ENCODE data around the gene ZFAND3.
"Not testable (repeated sequence)": the region's sequence is repeated elsewhere in the genome, so short reads cannot be mapped to it uniquely, and the experiment has no call there.

ZFAND3 gene

DNA sequence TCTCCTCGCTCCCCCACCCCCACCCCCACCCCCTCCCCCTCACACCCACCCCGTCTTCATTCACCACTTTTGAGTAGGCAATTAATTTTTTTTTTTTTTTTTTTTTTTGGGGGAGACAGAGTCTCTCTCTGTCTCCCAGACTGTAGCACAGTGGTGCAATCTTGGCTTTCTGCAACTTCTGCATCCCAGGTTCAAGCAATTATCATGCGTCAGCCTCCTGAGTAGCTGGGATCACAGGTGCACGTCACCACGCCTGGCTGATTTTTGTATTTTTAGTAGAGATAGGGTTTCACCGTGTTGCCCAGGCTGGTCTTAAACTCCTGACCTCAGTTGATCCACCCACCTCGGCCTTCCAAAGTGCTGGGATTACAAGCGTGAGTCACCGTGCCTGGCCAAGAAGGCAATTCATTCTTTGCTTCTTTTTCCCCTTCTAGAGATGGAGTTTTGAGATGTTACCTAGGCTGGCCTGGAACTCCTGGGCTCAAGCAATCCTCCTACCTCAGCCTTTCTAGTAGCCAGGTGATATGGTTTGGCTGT, 230.4 kb downstream of the ZFAND3 start:
- DNase-seq (ENCODE audit: low read depth in 2 of 2) = not testable (repeated sequence)

DNA sequence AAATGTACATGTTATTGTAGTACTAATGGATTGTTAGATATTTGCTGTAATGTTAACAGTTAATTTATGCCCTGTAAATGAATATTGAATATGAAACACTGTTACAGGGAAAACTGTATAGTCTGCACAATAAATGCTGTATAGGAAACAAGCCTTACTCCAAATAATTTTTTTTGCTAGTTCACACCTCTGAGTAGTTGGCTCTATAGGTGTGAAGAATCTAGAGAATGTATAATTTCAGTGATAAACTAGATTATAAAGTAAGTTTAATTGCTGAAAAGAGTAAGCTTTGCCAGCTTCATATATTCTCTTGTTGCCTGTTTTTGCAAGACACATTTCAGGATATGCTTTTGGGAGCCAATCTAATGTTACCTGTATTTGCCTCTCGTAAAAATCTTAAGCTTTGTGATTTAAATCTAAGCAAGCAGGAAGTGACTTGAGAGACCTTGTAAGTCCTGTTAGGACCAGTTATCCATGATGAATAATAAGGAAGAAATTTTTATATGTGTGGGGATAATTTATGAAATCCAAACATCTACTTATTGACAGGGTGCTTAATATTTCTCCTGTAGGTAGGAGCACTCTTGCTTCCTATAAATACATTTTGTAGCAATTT, 232.4 kb downstream of the ZFAND3 start:
- DNase-seq (ENCODE audit: low read depth in 2 of 2) = no peak

DNA sequence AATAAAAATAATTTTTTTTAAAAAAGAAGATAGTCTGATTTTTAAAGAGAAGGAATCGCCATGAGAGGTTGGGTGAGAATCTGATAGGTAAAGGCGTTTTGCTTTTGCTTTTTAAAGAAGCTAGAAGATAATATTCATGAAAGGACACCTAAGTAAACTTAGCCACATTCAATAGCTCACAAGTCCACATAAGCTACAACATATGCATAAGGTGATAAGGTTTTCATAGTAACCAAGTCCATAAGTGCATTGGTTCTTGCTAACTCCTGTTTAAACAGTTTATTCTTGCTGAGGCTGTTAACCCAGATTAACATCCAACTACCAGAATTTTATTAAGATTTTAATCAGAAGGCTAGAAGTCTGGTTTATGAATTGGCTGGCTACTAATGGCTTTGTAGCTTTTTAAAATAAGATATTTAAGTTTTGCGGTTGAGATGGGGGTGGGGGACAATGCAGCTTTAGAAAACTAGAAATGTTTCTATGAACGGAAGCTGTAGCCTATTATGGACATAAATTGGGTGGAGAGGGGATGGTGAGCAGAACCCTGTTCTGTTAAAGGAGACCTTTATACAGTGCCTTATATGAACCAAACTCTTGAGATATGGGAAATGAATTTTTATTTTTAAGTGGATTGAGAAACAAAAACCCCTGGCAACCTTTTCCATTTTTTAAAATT, 235.1 kb downstream of the ZFAND3 start:
- DNase-seq (ENCODE audit: low read depth in 2 of 2) = no peak

DNA sequence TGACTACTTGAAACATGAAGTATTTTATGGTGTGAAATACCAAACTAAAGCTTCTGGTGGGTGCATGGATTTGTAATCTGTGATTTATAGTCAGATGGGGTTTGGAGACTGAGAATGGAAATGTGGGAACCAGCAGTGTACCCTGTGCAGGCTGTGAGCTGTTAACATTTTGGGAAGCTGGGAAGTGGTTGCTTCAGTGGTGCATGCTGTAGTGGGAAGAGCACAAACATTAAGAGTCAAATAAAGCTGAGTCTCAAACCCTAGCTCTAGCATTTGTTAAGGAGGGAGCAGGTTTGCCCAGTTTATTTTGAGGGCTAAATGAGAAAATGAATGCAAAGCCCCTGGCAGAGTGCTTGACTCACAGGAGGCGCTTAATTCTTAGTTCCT, 235.7 kb downstream of the ZFAND3 start:
- DNase-seq (ENCODE audit: low read depth in 2 of 2) = no peak

DNA sequence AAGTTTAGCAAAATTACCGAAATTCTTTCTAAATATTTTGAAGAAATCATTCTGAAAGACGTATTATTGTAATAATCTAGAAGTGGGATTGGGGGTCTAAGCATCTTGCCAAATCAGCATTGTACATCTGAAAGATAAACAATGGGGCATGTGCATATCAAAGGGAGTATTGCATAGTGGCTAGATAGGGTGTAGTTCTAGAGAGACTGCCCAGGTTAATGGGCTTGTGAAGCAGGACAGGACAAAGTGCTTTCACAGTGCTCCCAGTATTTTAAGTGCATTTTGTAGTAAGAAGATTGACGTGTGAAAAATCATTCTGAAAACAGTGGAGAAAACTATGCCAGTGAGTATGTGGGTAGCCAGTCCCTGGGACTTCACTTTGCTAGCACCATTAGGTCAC, 236.8 kb downstream of the ZFAND3 start:
- no peak for DNase-seq (ENCODE audit: low read depth in 2 of 2)

DNA sequence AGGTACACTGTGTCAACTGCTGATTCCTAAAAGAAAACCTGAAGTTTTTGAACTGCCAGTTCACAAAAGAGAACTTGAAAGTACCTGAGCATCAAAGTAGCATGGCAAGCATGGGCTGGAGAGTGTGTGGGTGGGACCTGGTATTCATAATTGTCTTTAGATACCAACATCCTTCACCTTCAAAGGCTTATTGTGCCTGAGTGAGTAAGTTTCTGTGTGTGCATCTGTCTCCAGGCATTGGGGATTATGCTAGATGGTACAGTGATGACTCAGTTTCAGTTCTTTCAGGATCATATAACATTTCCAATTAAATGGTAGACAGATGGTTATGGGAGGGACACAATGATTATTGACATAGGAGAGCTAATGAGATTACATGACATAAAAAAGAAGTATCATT, 238.5 kb downstream of the ZFAND3 start:
- DNase-seq (ENCODE audit: low read depth in 2 of 2) = peak; percentile 23 to 37

DNA sequence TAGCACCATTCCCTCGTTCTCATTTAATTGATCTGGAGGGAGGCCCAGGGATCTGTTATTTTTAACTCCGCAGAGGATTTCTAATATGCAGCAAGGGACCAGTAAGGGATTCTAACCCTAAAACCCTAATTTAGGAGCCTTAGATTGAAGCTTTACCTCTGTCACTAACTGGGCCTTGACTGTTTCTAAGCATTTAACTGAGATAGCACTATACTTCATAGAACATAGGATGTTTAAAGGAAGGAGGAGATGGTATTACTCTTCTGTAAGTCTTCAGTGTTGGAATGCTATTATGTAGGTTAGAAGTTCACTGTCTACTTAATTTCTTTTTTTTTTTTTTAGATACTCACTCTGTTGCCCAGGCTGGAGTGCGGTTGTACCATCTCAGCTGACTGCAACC, 242.5 kb downstream of the ZFAND3 start:
- DNase-seq (ENCODE audit: low read depth in 2 of 2) = no peak

DNA sequence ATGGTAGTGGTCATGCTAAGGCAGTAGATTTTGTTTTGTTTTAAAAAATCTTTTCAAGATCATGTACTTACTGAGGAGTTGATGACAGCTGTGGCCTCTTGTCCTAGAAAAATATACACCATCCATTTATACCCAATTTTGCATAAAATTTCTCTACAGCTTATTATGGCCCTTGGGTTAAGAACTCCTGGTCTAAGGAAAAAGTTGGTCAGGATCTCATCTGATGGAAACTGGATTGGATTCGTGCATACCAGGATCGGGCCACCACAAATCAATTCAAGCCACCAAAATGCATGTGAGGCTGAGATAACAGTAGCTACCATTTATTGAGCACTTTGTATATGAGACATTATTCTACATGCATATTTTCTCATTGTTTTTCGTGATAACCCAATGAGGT, 244.4 kb downstream of the ZFAND3 start:
- DNase-seq (ENCODE audit: low read depth in 2 of 2) = no peak

DNA sequence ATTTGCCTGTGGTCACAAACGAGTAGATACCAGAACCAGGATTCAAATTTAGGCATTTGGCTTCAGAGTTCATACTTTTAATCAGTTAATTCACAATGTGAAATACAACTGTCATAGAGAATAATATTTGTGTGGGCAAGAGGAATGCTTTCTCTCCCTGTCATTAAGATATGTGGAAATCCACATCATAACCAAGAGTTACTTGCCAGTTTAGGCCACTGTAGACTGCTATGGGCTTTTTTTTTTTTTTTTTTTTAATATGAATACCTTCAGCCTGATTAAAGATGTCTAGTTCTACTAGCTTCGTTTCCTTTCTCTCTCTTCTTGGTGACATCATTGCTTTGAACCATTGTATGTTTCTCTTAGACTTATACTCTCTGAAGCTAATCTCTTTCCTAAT, 244.9 kb downstream of the ZFAND3 start:
- no peak for DNase-seq (ENCODE audit: low read depth in 2 of 2)

DNA sequence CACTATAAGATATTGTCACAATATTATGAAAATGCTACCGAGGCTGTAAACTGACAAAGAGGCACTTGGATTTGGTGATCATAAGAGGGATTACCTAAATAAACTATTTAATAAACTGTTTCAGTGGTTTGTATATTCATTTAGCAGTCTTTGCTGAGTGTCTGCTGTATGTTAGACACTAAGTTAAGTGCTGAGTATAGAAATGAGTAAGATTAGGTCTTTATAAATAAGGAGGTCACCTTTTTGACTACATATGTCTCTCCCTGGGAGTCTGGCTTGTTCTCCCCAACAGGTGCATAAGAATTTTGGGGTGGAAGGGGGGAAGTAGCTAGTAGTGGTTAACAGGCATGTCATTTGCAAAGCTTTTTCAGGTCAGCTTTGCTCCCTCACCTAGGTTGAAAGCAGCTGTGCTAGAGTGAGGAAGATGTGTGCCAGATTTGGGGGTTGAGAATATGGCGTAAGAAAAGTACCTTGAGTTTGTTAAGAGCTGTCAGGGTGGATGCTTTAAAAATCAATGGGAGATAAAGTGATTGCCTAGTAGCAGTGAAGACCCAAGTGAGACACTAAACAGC, 246.3 kb downstream of the ZFAND3 start:
- no peak for DNase-seq (ENCODE audit: low read depth in 2 of 2)

DNA sequence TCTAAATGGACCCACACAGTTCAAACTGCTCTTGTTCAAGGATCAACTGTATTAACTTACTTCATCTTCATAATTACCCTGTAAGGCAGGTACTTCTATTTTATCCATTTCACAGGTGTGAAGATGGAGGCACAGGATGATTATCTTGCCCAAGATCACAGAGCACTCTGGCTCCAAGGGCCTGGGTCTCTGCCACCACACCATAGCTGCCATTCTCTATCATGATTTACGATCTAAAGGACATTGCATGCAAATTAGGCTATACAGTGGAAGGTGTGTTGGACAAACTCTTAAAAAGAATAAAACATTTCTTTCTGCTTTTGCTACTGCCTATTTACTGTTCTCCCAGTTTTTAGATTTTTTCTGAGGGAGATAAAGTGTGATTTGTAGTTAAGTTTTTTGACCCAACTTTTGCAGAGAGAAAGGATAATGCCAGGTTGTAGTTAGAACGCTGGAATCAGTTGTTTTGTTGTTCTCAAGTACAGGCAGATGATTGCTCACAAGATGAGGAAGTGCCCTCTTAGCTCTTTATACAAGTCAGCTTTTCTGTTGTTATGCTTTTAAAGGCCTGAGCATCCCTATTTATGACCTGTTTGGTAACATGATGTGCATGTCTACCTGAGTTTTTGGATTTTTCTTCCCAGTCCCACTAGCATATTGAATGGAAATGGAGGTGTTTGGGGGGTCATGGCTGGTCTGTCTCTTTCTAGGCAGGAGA, 247.9 kb downstream of the ZFAND3 start:
- DNase-seq (ENCODE audit: low read depth in 2 of 2) = no peak

DNA sequence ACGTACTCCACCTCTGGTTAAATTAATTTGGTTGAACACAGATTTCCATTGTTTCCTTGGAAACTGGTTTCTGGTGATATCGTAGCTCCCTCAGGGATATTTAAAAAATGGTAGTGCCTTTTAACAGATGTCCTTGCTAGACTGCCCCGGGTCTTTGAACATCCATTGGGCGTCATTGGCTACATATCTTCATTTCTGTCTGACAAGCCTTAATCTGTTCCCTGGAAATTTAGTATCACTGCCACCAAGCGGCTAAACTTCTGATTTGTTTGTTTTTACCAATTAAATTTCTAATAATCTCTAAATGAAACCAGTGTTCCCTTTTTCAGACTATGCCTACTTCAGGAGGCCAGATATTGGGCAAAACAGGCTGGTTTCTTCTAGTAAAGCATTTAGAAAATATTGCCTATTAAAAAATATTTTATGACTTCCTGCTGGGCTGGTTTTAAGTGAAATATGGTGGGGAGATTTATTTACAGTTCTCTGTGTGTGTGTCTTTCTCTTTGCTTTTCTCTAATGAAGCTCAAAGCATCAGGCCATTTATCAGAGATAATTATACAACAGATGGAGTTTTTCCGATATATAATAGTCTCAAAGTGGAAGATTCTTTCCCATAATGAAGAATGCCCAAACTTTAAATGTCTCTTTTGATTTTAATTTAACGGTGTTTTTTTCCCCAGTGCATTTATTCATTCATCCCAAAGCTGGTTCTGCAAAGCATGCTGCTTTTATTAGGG, 249.5 kb downstream of the ZFAND3 start:
- DNase-seq (ENCODE audit: low read depth in 2 of 2) = no peak

DNA sequence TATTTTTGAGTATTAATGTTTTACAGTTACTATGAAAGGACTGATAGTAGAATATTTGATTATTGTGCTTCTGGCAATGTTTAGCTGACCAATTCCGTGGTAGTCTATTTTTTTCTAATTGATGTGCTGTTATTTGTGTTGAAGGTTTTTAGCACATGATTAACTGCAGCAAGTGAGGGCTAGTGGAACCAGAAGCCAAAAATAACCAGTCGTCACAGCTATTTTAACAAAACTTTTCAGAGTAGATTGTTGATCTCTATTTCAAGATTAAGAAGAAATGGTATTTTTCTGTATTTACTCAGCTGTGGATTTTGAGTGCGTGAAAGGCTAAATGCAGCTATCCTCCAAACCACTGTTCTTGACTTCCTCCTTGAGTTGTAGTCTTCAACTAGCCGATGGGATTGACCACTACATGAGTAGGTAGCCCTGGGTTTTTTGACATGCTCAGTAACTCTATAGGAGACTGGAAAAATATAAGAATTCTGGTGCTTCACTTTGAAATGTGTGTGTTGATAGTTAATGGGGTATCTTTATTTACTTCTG, 258.0 kb downstream of the ZFAND3 start:
- no peak for DNase-seq (ENCODE audit: low read depth in 2 of 2)

DNA sequence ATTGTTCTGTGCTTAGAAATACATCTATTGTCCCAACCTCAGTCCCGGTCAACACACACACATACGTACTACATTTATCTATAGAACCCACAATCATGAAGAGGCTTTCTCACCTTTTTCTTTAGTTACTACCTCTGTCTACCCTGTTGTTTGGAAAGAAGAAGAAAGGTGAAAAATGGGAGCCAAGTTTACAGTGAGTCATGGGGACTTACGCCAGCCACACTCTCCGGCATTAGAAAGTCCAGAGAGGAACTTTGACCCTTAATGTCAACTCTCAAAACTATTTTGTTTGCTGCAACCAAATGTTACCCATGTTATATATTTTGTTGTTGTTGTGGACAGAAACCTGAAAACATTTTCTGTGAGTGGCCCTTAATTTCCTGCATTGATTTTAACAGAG, 259.1 kb downstream of the ZFAND3 start:
- no peak for DNase-seq (ENCODE audit: low read depth in 2 of 2)

DNA sequence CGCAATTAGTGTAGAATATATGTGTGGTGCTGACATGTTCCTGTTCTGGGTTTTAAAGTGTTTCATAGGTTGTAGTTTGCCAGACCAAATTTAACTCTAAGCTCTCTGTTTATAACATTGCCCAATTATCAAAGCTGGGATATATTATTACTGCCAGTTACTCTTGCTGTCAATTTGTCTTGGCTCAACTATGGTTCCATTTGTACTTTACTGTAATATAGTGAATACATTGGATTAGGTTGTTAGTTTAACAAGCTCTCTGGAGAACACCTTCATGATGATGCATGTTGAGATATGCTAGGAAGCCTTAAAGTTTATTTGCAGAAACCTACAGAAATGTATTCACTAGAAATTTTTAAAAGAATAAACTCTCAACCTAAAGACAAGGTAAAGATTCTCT, 259.6 kb downstream of the ZFAND3 start:
- DNase-seq (ENCODE audit: low read depth in 2 of 2) = no peak

DNA sequence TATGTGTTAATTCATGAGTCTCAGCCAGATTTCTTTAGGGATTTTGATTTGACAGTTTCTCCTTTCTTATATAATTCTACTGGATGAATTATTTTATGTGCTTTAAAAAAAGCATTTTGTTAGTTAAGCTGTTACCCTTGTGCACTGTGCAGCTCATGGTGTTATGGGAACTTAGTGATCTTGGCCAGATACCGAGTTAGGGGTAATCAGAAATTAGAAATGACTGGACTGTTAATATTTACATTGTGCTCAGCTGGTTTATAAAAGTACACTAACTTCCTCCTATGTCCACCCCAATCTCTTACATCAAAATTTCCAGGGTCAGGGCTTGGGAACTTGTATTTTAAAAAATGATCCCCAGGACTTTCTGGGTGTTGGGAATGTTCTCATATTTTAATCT, 260.0 kb downstream of the ZFAND3 start:
- no peak for DNase-seq (ENCODE audit: low read depth in 2 of 2)

DNA sequence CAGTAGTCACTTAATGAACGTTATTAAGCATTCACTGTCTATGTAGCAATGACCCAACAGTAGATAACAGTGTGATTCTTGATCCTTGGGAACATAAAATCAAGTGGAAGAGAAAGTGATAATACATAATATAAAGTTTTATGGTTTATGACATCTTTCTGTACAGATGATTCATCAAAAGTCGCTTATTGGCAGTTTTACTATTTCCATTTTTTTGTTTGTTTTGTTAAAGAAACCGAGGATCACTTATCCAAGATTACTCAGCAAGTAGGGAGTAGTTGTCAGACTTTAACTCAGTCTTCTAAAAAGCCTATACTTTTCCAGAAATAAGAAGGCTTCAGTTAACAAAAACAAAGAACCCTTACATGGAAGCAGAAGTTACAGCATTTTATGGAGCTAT, 260.8 kb downstream of the ZFAND3 start:
- no peak for DNase-seq (ENCODE audit: low read depth in 2 of 2)

DNA sequence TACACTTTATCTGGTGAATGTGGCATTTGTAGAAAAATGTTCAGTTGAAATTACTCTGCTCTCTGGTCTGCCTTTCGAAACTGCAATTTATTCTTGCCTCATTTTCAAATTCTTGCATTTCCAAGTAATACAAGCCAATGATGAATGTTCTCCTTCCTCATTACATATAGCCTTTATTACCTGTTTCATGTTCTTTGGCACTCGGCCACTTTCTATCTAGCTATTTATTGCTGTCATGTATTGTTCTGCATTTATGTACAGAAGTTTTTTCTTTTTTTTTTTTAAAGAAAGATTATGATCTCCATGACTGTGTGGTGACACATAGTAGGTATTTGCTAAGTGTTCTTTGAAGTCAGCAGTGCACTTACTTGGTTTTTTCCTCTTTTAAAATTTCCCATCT, 261.4 kb downstream of the ZFAND3 start:
- no peak for DNase-seq (ENCODE audit: low read depth in 2 of 2)

DNA sequence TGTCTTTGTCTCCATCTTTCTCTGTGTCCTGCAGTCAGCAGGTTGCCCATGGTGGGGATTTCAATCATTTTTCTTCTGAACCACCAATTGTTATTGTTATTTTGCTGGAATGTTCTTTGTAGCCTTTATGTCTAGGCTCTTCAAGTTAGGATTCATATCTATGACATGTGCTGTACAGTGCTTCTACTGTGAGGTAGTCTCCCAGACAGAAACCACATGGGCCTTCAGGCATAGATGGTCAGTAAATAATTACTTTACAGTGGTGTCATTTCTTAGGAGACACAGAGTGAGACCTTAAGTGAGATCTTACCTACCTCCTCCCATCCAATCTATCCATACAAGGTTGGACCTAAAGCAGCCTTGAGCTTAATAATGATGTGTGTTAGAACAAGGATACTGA, 265.5 kb downstream of the ZFAND3 start:
- DNase-seq (ENCODE audit: low read depth in 2 of 2) = no peak

DNA sequence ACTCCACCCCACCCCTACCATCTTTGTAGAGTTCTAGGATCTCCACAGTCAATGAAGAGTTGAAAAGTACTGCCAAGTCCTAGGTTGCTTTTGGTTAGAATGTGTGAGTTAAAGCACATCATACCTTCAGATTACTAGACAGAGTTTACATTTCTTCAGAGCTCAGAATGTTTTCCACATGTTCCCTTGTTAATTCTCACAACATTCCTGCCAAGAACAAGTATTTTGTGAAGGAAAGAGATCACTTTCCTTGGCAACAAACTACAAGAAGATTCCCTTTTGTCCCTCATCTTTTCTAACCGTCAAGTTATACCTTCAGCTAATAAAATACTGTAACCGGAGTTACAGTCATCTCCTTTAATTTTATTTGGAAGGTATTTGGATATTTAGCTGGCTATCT, 266.8 kb downstream of the ZFAND3 start:
- DNase-seq (ENCODE audit: low read depth in 2 of 2) = no peak

DNA sequence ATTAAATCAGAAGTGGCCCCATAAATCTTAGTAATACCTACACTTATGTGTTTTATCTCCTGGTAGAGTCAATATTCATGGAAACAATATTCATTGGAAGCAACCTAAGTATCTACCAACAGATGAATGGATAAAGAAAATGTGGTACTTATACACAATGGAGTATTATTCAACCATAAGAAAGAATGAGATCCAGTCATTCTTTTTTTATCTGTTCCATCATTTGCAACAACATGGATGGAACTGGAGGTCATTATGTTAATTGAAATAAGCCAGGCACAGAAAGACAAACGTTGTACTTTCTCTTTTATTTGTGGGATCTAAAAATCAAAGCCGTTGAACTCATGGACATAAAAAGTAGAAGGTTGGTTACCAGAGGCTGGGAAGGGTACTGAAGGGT, 268.5 kb downstream of the ZFAND3 start:
- DNase-seq (ENCODE audit: low read depth in 2 of 2) = no peak

DNA sequence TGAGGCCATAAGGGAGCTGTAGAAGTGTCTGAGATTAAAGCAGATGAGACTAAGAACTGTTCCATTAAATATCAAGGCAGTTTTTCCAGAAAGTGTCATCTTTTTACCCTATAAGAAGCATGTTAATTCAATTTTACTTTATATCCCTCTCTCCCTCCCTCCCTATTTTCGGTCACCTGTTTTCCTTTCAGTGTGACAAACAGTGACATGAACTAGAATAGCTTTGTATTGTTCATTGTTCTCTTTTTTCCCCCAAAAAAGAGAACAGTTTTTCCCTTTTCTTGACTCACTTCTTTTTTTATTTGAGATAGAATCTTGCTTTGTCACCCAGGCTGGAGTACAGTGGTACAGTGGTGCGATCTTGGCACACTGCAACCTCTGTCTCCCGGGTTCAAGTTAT, 269.3 kb downstream of the ZFAND3 start:
- DNase-seq (ENCODE audit: low read depth in 2 of 2) = no peak

Measured in stimulated activated CD4-positive, alpha-beta T cell treated with anti-CD3 and anti-CD28 coated beads, Interleukin-1b, Interleukin-23, amount 100 ng/mL, for 4 hours (primary cell).